Lower lobe of right lung (tissue), 2 donors: ENCODE data around the gene CCNY. TPM values are rescaled to one million over a fixed set of nuclear protein-coding genes. Genes with fewer than 3 reads are reported as not detected.

Experiments used
- ATAC-seq, 2 donors: fragments of 200-7000 bp; cut with Tn5 transposase; one replicate each; pipeline ENCODE4 v1.9.1; 2020 to 2022; ENCODE audit warnings: mild to moderate bottlenecking in 2 of 2, moderate library complexity in 2 of 2
- DNase-seq: peaks from one replicate; pipeline ENCODE4 v3.0.0-alpha.2; 2020
- H3K27ac ChIP-seq: fragments of 200-600 bp; one replicate; pipeline ENCODE4 v1.8.0; 2022
- H3K27me3 ChIP-seq: fragments of 200-600 bp; one replicate; pipeline ENCODE4 v1.8.0; 2022; ENCODE audit warnings: low read depth
- H3K36me3 ChIP-seq: fragments of 200-600 bp; one replicate; pipeline ENCODE4 v1.8.0; 2022; ENCODE audit warnings: mild to moderate bottlenecking
- H3K4me1 ChIP-seq: fragments of 200-600 bp; one replicate; pipeline ENCODE4 v1.8.0; 2022
- H3K4me3 ChIP-seq: fragments of 200-600 bp; one replicate; pipeline ENCODE4 v1.8.0; 2022; ENCODE audit warnings: mild to moderate bottlenecking
- H3K9me3 ChIP-seq: fragments of 200-600 bp; one replicate; pipeline ENCODE4 v1.8.0; 2022
- intact Hi-C: fragments of 100-400 bp; cut with DNase I; formaldehyde crosslinking; loops from one replicate; pipeline ENCODE4 v1.11.0; 2022
- total RNA-seq: library from RNA; stranded (reverse); fragmentation: NEBNext Ultra II Directional; extraction: Animal tissue kit (Norgen Biotek cat#: 25700); gene quantifications from one replicate; pipeline ENCODE4 v1.2.1, GENCODE V29; 2021
- TF ChIP-seq, protein P1 (sequence below): fragments of 200-600 bp; IDR thresholded peaks from one replicate; pipeline ENCODE4 v1.8.0; 2022; ENCODE audit warnings: antibody characterized with exemption, mild to moderate bottlenecking
- donor health status: DM: no; HTN: yes; CAD: no; lungs with severe emphysema.

The CCNY gene
- total RNA-seq, 1 donor from 2014 or later, result 64.5 TPM

DNA sequence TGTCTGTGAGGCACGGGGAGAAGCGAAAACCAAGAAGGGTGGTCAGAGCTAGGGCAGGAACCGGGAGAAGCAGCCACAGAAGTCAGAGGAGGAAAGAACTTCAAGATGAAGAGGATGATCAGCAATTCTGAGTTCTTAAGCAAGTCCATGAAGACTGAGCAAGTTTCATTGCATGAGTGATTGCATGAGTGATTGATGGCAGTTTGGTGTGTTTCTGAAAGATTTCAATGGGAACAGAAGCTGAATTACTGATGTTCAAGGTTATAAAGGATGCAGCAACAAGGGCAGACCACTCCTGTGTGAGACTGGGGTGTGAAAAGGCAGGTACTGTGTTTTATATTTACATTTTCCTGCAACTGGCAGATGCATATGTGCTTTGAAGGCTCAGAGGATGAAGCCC, 35.4 kb downstream of the CCNY start:
- Histone ChIP-seq H3K27ac (peak overlapping the region; percentile 73), H3K4me3 (no peak overlapping the region), H3K27me3 (no peaks in the 10 kb centered on the region), H3K36me3 (no peaks in the 10 kb centered on the region), H3K9me3 (no peaks in the 10 kb centered on the region), H3K4me1 (peaks cover 67% of the 10 kb centered on the region)
- ATAC-seq, result no peak
- intact Hi-C loops, result no loop called here
- DNase-seq, result no peak
- TF ChIP-seq, protein P1, sequence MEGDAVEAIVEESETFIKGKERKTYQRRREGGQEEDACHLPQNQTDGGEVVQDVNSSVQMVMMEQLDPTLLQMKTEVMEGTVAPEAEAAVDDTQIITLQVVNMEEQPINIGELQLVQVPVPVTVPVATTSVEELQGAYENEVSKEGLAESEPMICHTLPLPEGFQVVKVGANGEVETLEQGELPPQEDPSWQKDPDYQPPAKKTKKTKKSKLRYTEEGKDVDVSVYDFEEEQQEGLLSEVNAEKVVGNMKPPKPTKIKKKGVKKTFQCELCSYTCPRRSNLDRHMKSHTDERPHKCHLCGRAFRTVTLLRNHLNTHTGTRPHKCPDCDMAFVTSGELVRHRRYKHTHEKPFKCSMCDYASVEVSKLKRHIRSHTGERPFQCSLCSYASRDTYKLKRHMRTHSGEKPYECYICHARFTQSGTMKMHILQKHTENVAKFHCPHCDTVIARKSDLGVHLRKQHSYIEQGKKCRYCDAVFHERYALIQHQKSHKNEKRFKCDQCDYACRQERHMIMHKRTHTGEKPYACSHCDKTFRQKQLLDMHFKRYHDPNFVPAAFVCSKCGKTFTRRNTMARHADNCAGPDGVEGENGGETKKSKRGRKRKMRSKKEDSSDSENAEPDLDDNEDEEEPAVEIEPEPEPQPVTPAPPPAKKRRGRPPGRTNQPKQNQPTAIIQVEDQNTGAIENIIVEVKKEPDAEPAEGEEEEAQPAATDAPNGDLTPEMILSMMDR, result no peak

GRCh38 chr10:35372329-35372728, 36.0 kb downstream of the CCNY start:
- Histone ChIP-seq H3K27ac (peak overlapping the region; percentile 73), H3K4me3 (no peak overlapping the region), H3K27me3 (no peaks in the 10 kb centered on the region), H3K36me3 (no peaks in the 10 kb centered on the region), H3K9me3 (no peaks in the 10 kb centered on the region), H3K4me1 (peaks cover 67% of the 10 kb centered on the region)
- DNase-seq (peak; percentile 51), ATAC-seq (peak; percentile 93)
- intact Hi-C loops, result no loop called here
- TF ChIP-seq, protein P1, result no peak

DNA sequence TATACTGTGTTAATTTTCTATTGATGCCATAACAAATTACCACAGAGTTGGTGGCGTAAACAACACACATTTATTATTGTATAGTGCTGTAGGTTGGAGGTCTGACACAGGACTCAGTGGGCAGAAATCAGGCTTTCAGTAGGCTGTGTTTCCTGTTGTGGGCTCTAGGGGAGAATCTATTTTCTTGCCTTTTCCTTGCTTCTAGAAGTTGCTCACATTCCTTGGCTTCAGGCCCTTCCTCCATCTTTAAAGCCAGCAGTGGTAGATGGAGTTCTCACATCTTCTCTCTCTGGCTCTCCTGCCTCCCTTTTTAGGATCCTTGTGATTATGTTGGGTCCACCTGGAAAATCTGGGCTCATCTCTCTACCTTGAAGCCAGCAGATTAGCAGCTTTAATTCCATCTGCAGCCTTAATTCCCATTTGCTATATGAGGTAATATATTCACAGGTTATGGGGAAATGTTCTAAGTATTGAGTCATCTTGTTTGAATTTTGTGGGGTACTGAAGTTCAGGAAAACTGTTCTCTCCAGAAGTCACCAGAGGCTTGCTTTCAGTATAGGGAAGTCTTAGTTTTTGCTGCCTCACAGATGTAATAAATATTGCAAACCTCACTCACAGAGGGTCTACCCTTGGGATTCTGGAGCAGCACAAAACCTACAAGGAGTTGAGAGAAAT, 38.9 kb downstream of the CCNY start:
- intact Hi-C loops, result no loop called here
- Histone ChIP-seq H3K27me3 (no peaks in the 10 kb centered on the region), H3K27ac (no peak overlapping the region), H3K9me3 (no peaks in the 10 kb centered on the region), H3K4me3 (no peak overlapping the region), H3K4me1 (peaks cover 69% of the 10 kb centered on the region), H3K36me3 (no peaks in the 10 kb centered on the region)
- no peak for ATAC-seq
- TF ChIP-seq, protein P1, result no peak
- DNase-seq, result no peak

DNA sequence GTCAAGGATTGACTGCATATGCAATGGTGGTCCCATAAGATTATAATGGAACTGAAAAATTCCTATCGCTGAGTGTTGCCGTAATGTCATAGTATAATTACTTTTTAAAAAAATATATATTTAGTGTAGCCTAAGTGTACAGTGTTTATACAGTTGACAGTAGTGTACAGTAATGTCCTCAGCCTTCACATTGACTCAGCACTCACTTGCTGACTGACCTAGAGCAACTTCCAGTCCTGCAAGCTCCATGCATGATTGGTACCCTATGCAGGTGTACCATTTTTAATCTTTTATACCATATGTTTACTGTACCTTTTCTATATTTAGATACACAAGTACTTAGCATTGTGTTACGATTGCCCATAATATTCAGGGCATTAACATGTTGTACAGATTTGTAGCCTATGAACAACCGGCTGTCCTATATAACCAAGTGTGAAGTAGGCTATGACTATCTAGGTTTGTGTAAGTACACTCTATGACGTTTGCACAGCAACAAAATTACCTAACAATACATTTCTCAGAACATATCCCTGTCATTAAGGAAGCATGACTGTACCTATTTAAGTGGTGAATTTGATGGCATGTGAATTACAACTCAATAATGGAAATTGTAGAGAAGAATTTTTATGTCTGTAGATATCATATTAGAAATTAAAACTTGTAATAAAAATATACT, 40.9 kb downstream of the CCNY start:
- DNase-seq (no peak), ATAC-seq (no peak)
- no peak overlapping the region for H3K4me3 ChIP-seq
- no peaks in the 10 kb centered on the region for H3K9me3 ChIP-seq
- no peaks in the 10 kb centered on the region for H3K27me3 ChIP-seq
- TF ChIP-seq, protein P1, result no peak
- peaks cover 60% of the 10 kb centered on the region for H3K4me1 ChIP-seq
- no peak overlapping the region for H3K27ac ChIP-seq
- intact Hi-C loops, result no loop called here
- H3K36me3 ChIP-seq, result no peaks in the 10 kb centered on the region

DNA sequence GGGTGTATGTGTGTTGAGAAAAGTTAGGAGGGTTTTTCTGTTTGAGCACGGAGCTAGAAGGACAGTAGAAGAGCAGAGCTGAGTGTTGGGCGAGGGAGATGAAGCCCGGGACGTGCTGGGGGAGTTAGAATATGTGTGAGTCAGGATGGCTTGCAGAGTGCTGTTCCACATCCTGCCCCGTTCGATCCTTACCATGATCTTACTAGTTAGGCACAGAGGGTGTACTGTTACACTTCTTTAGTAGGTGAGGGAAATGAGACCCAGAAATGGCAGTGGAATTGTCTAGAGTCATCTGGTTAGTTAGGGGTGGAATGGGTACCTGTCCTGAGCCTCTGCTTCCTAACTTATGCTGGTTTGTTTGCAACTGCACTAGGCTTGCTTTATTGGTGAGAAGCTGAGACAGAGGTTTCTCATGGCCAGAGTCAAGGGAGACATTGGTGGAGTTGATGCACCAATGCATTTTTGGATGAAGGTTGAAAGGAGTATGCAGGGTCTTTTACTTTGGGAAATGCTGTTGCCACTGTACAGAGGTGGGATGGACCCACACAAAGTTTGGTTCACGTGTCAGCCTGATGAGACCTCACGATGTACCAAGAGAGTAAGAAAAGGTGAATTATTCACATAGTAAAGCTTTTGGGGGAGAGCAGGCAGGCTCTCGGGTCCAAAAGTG, 42.4 kb downstream of the CCNY start:
- ATAC-seq, result no peak

More for the DNA sequence above, 42.4 kb downstream of the CCNY start:
- no peak for DNase-seq
- no peaks in the 10 kb centered on the region for H3K9me3 ChIP-seq
- no peaks in the 10 kb centered on the region for H3K36me3 ChIP-seq
- intact Hi-C loops, result no loop called here
- H3K27me3 ChIP-seq, result no peaks in the 10 kb centered on the region
- peaks cover 49% of the 10 kb centered on the region for H3K4me1 ChIP-seq
- TF ChIP-seq, protein P1, result no peak
- no peak overlapping the region for H3K4me3 ChIP-seq
- H3K27ac ChIP-seq, result peak overlapping the region; percentile 69
